HG03558 (cell line): Measurements from ENCODE around the gene SLC24A4.
A peak's percentile ranks its signal among the peaks of the same experiment; 100 is the strongest.

Source experiments
- ATAC-seq: cut with Tn5 transposase; IDR thresholded peaks from one replicate; pipeline ENCODE4 v1.9.1; 2021; ENCODE audit warnings: moderate number of reproducible peaks; ENCODE audit not compliant: unreplicated experiment; ENCODE audit errors: extremely low read depth

The SLC24A4 gene

DNA sequence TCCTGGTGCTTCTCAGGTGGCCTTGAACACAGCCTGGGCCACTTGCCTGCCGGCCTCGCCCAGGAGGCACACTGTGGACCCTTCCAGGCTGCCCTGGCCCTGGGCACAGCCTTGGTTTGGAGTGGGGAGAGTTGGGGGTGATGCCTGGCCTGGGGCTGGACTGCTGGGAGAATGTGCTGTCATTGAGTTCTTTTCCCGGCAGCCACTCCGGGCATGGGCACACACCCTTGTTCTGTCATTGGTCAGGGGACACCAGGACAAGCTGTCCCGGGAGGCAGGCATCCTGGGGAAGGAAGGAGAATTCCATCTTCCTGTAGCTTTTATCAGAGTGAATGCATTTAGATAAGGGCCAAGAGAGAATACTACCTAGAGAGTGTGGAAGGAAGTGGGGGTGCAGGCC lies 128.8 kb downstream of the SLC24A4 start:
- ATAC-seq: no peak

DNA sequence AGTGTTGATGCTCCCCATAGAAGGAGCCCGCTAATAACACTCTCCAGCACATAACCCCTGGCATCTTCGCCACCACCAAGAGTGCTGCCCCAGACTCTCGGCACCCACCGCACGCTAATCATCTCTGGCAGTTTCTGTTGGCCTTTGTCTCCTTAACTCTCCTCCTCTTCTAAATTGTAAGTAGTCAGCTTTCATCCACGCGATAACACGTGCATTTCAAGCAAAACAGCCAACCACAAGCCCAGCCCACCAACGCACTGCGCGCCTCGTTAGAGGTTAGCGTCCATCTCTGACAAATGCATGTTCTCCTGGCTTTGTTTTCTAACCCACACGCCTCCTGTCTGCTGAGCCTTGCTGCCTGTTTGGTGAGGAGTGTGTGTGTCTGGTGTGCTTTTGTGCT lies 129.5 kb downstream of the SLC24A4 start:
- no peak for ATAC-seq

DNA sequence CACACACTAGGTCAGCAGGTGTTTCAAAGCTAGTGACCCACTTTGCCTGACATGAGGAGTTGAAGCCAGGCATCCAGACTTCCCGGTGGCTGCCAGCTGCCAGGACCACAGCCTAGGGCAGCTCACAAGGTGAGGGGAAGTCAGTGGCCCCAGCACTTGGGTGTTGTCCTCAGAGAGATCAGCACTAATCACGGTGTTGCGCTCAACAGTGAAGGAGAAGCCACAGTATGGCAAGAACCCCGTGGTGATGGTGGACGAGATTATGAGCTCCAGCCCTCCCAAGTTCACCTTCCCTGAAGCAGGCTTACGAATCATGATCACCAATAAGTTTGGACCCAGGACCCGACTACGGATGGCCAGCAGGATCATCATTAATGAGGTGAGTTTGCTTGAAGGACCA lies 130.7 kb downstream of the SLC24A4 start:
- ATAC-seq: no peak

DNA sequence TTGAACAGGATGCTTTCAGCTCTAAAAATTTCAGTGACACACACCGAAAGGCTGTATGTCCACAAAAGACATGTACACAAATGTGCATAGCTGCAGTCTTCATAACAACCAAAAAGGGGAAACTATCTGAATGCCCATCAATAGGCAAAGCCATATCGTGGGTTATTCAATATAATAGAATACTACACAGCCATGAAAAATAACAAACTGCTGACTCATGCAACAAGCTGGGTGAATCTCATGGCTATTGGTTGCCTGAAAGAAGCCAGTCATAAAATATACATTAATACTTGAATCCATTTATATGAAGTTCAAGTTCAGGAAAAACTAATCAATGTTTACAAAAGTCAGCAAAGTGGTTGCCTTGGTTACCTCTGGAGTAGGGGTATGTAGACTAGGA lies 132.3 kb downstream of the SLC24A4 start:
- no peak for ATAC-seq

- no peak for ATAC-seq
Observed at GRCh38 chr14:92456215-92457015, 133.4 kb downstream of the SLC24A4 start.

DNA sequence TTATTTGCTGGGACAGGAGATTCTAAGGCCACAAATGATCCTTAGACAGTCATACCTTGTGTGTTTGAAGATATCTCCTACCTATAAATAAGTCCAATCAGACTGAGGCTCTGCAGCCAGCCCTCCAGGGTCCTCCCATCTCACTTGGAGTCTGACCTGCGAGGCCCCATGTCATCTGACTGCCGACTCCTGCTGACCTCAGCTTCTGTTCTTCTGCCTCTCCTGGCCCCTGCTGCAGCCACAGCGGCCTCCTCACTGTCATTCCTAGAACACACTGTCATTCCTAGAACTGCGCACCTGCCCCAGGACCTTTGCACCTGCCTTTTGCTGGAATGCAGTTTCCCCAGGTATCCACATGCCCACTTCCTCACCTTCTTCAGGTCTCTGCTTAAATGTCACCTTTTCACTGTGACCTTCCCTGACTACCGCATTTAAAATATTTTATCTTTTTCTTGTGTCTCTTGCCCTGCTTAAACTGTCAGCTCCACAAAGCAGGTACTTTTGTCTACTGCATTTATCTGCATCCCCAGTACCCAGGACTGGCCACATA lies 134.1 kb downstream of the SLC24A4 start:
- no peak for ATAC-seq

GRCh38 chr14:92458136-92459029 lies 135.4 kb downstream of the SLC24A4 start:
- no peak for ATAC-seq

GRCh38 chr14:92459030-92459949 lies 136.3 kb downstream of the SLC24A4 start:
- ATAC-seq: no peak

GRCh38 chr14:92459950-92460421 lies 137.0 kb downstream of the SLC24A4 start:
- ATAC-seq: no peak

DNA sequence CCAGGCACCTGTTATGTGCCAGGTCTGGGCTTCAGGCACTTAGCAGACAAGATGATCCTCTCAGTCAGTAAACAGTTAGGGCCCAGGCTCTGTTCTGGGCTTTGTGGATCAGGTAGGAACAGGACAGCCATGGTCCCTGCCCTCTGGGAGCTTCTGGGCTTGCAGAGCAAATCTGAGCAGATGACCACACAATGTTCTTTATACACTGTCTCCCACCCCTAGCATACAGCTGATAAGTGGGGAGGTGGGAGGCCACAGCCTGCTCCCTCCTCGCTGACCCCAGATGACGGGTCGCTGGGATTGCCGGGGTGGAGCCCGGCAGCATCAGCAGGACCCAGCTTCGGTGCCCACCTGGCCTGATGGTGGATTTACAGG lies 137.6 kb downstream of the SLC24A4 start:
- no peak for ATAC-seq

GRCh38 chr14:92460916-92461579 lies 138.1 kb downstream of the SLC24A4 start:
- ATAC-seq: peak; percentile 30

DNA sequence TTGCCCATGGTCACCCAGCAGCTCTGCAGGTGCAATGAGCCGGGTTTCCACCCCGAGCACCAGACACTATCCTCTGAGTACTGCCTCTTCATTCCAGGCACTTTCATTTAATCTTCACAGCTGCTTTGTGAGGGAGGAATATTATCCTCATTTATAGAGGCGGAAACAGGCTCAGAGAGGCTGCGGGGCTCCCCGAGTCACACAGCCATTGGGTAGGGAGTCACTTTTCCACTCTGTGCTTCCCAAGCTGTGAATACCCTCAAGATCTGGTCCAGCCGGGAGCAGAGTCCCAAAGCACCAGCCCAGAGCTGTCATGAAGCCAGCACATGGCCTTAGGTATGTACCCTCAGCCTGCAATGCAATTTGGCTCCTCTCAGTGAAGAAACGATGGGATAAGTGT lies 138.9 kb downstream of the SLC24A4 start:
- ATAC-seq: no peak

- no peak for ATAC-seq
Observed at GRCh38 chr14:92462568-92462967, 139.6 kb downstream of the SLC24A4 start.

DNA sequence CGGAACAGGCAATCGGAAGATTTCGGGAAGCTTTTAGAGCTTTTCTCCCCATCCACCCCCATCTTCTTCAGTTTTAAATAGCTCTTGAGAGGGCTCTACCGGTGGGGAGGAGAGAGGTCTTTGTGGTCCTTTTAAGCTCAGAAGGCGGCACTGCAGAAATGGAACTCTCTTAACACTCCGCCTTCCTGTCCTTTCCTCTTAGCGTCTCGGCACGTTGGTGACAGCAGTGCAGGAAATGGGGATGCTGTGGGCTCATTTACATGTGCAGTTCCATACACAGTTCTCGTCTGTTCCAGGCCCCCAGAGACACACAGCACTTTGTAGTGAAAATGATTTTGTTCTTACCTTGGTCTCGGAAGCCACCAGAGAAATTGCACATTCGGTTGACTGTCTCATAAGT lies 140.2 kb downstream of the SLC24A4 start:
- no peak for ATAC-seq

DNA sequence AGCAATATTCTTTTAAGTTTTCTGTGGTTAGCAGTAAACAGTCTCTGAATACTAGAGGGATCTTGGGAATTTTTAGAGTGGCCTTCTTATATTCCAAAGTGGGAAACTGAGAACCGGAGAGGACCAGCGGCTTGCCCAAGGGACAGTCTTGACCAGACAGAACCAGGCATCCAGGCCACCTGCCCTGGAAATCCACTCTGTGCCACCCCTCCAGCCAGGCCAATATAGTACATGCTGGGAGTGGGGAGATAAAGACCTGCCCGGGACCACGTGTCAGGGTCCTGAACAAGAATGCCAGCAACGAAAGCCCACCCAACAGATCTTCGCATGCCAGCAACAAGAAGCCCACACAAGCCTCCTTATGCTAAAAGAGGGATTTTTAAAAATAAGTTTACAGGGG lies 141.2 kb downstream of the SLC24A4 start:
- ATAC-seq: no peak

DNA sequence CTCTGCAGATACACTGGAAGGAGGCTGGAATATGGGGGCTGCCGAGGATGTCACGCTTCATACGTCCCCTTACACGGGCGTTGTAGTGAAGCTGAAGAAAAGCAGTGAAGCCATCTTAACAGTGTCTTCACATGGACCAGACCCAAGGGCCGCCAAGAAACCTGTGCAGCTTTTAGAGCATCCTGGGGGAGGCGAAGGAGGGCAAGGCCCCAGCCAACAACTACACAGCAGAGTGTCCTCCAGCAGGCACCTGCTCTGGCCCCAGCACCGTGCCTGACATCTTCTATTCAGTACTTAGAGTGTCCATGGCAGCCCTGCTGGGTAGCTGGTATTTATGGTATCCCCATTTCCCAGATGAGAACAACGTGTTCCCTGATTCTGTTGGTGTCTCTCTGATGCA lies 141.8 kb downstream of the SLC24A4 start:
- ATAC-seq: no peak

DNA sequence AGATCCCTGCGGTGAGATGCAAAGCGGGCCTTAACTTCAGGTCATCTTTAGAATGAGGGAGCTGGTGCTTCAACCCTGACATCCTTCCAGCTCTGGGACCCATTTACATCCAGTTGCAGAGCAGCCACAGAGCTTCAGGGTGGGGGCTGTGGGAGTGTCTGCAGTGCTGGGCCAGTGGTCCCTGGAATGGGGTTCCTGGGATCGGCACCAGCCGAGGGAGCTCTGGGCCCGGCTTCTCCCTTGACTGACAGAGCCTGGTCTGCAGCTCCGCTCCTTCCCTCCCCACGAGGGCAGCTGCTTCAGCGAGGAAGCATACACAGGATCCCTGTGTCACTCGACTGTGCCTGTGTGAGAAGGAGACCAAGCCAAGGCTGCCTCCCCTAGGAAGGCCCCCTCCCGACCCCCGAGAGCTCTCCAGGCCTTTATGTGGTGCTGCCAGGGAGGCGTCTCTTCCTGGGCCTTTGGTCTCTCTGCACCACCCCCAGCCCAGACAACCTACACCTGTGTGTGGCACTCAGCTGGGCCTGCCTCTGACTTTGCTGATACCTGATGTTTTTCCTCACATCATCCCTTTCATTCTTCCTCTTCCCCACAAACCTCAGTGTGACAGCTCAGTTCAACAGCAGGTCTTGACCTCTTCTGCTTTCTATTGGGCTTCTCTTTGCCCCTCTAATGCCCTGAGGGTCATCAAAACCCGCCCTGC lies 142.5 kb downstream of the SLC24A4 start:
- no peak for ATAC-seq

GRCh38 chr14:92466059-92466458 lies 143.1 kb downstream of the SLC24A4 start:
- ATAC-seq: no peak

GRCh38 chr14:92469515-92469914 lies 146.6 kb downstream of the SLC24A4 start:
- no peak for ATAC-seq
